ENCODE results near the gene KLF18.
"Not testable (repeated sequence)": the region's sequence is repeated elsewhere in the genome, so short reads cannot be mapped to it uniquely, and the experiment has no call there.

KLF18 gene

DNA sequence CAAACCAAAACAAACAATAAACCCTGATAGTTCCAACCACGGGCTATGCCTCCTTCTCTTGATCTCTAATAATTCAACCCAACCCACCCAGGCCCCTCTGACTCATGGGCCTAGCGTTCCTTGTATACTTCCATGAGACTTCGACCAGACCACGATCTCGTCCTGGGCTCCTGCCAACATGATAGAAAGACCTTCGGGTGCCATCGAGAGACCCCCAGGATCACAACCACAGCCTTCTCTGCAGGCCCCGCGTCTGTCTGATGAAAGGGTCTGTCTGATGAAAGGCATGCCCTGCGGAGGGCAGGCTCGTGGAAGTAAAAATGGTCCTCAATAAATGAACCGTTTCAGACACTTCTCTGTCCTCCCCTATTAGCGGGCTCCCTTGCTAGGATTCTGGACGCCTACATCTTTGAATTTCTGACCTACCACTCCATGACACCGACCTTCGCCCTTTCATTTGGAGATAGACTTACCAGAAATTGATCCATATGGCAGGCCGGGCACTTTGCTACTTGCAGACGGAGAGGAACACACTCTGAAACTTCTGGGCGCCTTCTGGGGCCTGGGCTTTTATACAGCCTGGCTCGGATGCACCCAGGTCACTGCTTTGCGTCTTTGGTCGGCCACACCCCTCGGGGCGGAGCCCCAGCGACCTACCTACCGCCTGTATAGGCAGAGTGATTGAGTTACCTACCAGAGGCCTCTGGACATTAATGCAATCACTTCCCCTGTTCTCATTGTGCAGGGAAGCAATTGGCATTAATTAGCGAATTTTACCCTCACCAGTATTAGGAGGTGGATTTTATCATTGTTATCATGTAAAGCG is 5.3 kb upstream of the KLF18 start:
- H3K27ac ChIP-seq (ENCODE audit: low read length) = no peak overlapping the region
- H3K4me3 ChIP-seq (ENCODE audit: low read depth in 1 of 2, low read length in 2 of 2) = no peak overlapping the region
- no peaks in the 10 kb centered on the region for H3K4me1 ChIP-seq (ENCODE audit: control insufficient read depth in 1 of 2, insufficient read depth in 2 of 2, low read length in 2 of 2)
- peaks cover 4% of the 10 kb centered on the region for H3K27me3 ChIP-seq (ENCODE audit: low read depth, low read length)
- H3K9me3 ChIP-seq (ENCODE audit: control insufficient read depth in 1 of 2, low read length in 2 of 2) = peaks cover 4 to 20% of the 10 kb centered on the region in 2 donors
- H3K36me3 ChIP-seq (ENCODE audit: control insufficient read depth in 1 of 2, insufficient read depth in 2 of 2, low read length in 2 of 2) = no peaks in the 10 kb centered on the region

DNA sequence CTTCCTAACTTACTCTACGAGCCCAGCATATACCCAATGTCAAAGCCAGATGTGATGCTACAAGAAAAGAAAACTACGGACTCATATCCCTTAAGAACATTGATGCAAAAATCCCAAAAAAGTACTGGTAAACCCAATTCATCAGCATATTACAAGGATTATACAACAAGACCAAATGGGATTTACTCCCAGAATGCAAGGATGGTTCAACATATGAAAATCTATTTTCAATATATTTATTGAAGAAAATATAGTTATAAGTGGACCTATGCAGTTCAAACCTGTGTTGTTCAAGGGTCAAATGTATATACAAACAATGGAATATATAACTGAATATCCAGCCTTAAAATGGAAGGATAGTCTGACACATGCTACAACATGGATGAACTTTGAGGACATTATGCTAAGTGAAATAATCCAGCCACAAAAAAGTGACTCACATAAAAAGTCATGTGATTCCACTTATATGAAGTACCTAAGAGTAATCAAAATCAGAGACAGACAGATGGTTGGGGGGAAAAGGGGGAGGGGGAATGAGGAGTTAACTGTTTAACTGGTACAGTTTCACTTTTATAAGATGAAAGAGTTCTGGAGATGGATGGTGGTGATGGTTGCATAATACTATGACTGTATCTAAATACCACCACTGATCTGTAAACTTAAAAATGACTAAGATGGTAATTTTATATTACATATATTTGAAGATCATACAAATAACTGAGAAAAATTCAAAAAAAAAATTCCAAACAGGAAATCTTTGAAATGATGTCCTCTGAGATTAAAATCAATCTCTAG is 3.7 kb upstream of the KLF18 start:
- H3K36me3 ChIP-seq (ENCODE audit: control insufficient read depth in 1 of 2, insufficient read depth in 2 of 2, low read length in 2 of 2) = no peaks in the 10 kb centered on the region
- no peak overlapping the region for H3K4me3 ChIP-seq (ENCODE audit: low read depth in 1 of 2, low read length in 2 of 2)
- no peaks in the 10 kb centered on the region for H3K27me3 ChIP-seq (ENCODE audit: low read depth, low read length)
- no peaks in the 10 kb centered on the region for H3K4me1 ChIP-seq (ENCODE audit: control insufficient read depth in 1 of 2, insufficient read depth in 2 of 2, low read length in 2 of 2)
- H3K9me3 ChIP-seq (ENCODE audit: control insufficient read depth in 1 of 2, low read length in 2 of 2) = peaks cover 4 to 20% of the 10 kb centered on the region in 2 donors
- H3K27ac ChIP-seq (ENCODE audit: low read length) = no peak overlapping the region

DNA sequence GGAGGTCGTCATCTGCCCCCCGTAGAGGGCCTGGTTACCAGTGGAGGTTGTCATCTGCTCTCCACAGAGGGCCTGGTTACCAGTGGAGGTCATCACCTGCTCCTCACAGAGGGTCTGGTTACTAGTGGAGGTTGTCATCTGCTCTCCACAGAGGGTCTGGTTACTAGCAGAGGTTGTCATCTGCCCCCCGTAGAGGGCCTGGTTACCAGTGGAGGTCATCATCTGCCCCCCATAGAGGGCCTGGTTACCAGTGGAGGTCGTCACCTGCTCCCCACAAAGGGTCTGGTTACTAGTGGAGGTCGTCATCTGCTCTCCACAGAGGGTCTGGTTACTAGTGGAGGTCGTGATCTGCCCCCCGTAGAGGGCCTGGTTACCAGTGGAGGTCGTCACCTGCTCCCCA is 1.9 kb downstream of the KLF18 start:
- H3K4me3 ChIP-seq (ENCODE audit: low read depth in 1 of 2, low read length in 2 of 2); H3K27me3 ChIP-seq (ENCODE audit: low read depth, low read length); H3K36me3 ChIP-seq (ENCODE audit: control insufficient read depth in 1 of 2, insufficient read depth in 2 of 2, low read length in 2 of 2); H3K4me1 ChIP-seq (ENCODE audit: control insufficient read depth in 1 of 2, insufficient read depth in 2 of 2, low read length in 2 of 2); H3K27ac ChIP-seq (ENCODE audit: low read length); H3K9me3 ChIP-seq (ENCODE audit: control insufficient read depth in 1 of 2, low read length in 2 of 2): not testable (repeated sequence)

DNA sequence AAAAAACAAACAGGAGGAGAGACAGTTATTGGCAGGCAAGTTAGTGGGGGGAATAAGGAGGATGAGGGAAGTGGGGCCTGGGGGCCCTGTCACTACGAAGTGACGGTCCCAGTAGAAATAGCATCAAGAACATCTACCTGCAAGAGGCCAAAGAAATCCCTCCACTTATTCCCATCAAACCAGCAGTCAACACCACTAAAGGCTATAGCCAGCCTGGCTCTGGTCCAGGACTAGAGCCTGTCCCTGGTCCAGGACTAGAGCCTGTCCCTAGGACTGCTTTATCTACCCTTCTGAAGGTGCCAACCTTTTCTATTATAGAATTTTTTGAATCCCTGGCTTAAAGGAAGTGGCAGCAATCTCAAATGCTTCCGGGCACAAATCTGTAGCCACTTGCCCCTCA is 3.2 kb downstream of the KLF18 start:
- H3K36me3 ChIP-seq (ENCODE audit: control insufficient read depth in 1 of 2, insufficient read depth in 2 of 2, low read length in 2 of 2) = no peaks in the 10 kb centered on the region
- no peaks in the 10 kb centered on the region for H3K9me3 ChIP-seq (ENCODE audit: control insufficient read depth in 1 of 2, low read length in 2 of 2)
- no peak overlapping the region for H3K4me3 ChIP-seq (ENCODE audit: low read depth in 1 of 2, low read length in 2 of 2)
- H3K4me1 ChIP-seq (ENCODE audit: control insufficient read depth in 1 of 2, insufficient read depth in 2 of 2, low read length in 2 of 2) = no peaks in the 10 kb centered on the region
- no peaks in the 10 kb centered on the region for H3K27me3 ChIP-seq (ENCODE audit: low read depth, low read length)
- H3K27ac ChIP-seq (ENCODE audit: low read length) = no peak overlapping the region

DNA sequence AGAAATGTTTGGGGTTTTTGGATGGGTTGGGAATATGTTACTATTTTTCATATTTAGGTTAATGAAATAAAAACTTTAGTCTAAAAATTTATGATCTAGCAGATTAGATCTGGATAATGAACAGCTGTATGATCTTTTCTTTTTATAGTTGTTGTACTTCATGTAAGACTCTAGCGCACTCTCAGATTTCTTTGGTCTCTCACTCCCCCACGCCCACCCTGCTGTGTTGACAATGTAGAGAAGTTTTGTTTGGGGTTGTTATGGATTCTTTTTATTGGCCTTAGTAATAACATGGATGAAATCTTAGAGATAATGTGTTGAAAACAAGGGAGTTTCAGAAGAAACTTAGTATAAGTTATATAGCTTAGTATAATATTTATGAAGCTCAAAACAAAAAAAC is 5.5 kb downstream of the KLF18 start:
- H3K4me3 ChIP-seq (ENCODE audit: low read depth in 1 of 2, low read length in 2 of 2) = no peak overlapping the region
- no peaks in the 10 kb centered on the region for H3K27me3 ChIP-seq (ENCODE audit: low read depth, low read length)
- H3K4me1 ChIP-seq (ENCODE audit: control insufficient read depth in 1 of 2, insufficient read depth in 2 of 2, low read length in 2 of 2) = no peaks in the 10 kb centered on the region
- H3K36me3 ChIP-seq (ENCODE audit: control insufficient read depth in 1 of 2, insufficient read depth in 2 of 2, low read length in 2 of 2) = no peaks in the 10 kb centered on the region
- no peaks in the 10 kb centered on the region for H3K9me3 ChIP-seq (ENCODE audit: control insufficient read depth in 1 of 2, low read length in 2 of 2)
- H3K27ac ChIP-seq (ENCODE audit: low read length) = no peak overlapping the region

DNA sequence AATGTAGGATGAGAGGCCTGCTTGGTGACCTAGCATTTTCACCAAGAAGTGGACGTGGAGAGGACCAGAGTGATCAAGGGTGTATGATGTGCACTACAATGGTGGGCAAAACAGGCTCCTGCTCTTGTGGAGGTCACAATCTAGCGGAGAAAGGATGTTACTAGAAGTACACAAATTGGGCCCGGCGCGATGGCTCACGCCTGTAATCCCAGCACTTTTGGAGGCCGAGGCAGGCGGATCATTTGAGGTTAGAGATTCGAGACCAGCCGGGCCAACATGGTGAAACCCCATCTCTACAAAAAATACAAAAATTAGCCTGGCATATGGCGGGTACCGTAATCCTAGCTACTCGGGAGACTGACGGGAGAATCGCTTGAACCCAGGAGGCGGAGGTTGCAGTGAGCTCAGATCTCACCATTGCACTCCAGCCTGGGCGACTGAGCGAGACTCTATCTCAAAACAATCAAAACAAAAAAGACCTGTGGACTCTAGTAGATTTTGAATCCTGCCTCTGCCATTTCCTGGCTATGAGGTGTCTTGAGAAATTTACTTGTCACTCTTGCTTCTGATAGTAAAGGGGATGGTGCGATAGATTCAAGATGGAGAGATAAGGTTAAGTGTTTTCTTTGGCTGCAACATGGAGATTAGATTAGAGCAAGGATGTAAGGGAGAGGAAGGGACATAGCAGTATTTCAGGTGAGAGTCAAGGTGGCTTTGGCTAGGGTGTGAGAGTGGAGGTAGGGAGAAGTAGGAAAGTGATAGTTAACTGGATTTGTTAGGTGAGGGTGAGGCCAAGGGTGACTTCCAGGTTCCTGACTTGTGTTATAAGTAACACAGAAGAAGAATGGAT is 7.1 kb downstream of the KLF18 start:
- no peaks in the 10 kb centered on the region for H3K4me1 ChIP-seq (ENCODE audit: control insufficient read depth in 1 of 2, insufficient read depth in 2 of 2, low read length in 2 of 2)
- H3K36me3 ChIP-seq (ENCODE audit: control insufficient read depth in 1 of 2, insufficient read depth in 2 of 2, low read length in 2 of 2) = no peaks in the 10 kb centered on the region
- H3K9me3 ChIP-seq (ENCODE audit: control insufficient read depth in 1 of 2, low read length in 2 of 2) = no peaks in the 10 kb centered on the region
- no peak overlapping the region for H3K27ac ChIP-seq (ENCODE audit: low read length)
- no peak overlapping the region for H3K4me3 ChIP-seq (ENCODE audit: low read depth in 1 of 2, low read length in 2 of 2)
- no peaks in the 10 kb centered on the region for H3K27me3 ChIP-seq (ENCODE audit: low read depth, low read length)

DNA sequence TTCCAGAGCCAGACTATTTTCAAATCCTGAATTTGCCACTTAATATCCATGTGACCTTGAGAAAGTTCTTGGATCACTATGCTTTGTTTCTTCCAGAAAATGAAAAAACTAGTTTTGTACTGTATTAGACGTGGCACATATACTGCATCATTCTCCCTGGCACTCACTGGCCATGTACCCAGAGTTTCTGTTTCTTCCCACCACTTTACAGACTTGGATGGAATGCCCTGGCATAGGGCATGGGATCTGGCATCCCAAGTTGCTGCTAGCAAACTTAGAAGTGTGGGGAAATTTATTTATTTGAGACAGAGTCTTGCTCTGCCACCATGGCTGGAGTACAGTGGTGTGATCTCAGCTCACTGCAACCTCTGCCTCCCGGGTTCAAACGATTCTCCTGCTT is 10.0 kb downstream of the KLF18 start:
- Histone ChIP-seq H3K4me1 (ENCODE audit: control insufficient read depth in 1 of 2, insufficient read depth in 2 of 2, low read length in 2 of 2) (no peaks in the 10 kb centered on the region), H3K36me3 (ENCODE audit: control insufficient read depth in 1 of 2, insufficient read depth in 2 of 2, low read length in 2 of 2) (no peaks in the 10 kb centered on the region), H3K27me3 (ENCODE audit: low read depth, low read length) (no peaks in the 10 kb centered on the region), H3K9me3 (ENCODE audit: control insufficient read depth in 1 of 2, low read length in 2 of 2) (no peaks in the 10 kb centered on the region), H3K4me3 (ENCODE audit: low read depth in 1 of 2, low read length in 2 of 2) (no peak overlapping the region), H3K27ac (ENCODE audit: low read length) (no peak overlapping the region)

DNA sequence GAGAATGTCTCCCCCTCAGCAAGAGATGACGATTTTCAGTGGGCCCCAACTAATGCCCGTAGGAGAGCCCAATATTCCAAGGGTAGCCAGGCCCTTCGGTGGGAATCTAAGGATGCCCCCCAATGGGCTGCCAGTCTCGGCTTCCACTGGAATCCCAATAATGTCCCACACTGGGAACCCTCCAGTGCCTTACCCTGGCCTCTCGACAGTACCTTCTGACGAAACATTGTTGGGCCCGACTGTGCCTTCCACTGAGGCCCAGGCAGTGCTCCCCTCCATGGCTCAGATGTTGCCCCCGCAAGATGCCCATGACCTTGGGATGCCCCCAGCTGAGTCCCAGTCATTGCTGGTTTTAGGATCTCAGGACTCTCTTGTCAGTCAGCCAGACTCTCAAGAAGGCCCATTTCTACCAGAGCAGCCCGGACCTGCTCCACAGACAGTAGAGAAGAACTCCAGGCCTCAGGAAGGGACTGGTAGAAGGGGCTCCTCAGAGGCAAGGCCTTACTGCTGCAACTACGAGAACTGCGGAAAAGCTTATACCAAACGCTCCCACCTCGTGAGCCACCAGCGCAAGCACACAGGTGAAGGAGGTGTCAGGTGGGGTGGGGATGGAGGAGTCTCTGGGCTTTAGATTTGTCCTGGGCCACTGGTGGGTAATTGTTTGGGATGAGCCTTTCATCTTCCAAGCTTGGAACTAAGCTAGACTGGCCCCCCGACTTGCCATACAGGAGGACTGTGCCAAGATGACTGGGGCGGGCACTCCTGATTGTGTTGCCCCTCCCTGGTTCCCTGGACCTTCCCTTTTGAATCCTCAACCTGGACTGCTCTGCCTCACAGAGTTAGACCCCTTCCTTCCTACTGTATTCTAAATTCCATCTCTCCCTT is 11.6 kb downstream of the KLF18 start:
- Histone ChIP-seq H3K27ac (ENCODE audit: low read length) (no peak overlapping the region), H3K36me3 (ENCODE audit: control insufficient read depth in 1 of 2, insufficient read depth in 2 of 2, low read length in 2 of 2) (no peaks in the 10 kb centered on the region), H3K27me3 (ENCODE audit: low read depth, low read length) (no peaks in the 10 kb centered on the region), H3K9me3 (ENCODE audit: control insufficient read depth in 1 of 2, low read length in 2 of 2) (no peaks in the 10 kb centered on the region), H3K4me1 (ENCODE audit: control insufficient read depth in 1 of 2, insufficient read depth in 2 of 2, low read length in 2 of 2) (no peaks in the 10 kb centered on the region), H3K4me3 (ENCODE audit: low read depth in 1 of 2, low read length in 2 of 2) (no peak overlapping the region)

DNA sequence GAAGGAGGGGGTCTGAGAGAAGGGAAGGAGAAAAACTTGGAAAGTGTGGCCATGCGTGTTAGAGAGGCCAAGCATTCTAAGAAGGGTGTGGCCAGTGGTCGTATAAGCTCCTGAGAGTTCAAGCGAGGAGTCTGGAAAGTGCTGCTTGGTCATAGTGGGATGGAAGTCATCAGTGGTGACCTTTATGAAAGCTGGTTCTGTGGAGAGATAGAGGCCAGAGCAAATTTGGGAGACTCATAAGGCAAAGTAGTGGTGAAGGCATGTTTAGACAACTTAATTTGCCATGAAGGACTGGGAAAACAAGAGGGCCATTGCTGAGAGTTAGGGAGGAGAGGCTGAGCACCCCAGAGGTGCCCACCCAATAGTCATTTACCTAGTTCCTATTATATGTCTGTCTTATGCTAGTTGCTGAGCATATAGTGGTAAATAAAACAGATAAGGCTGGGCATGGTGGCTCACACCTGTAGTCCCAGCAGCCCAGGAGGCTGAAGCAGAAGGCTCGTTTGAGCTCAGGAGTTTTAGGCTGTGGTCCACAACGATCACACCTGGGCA is 21.0 kb downstream of the KLF18 start:
- Histone ChIP-seq H3K4me1 (ENCODE audit: control insufficient read depth in 1 of 2, insufficient read depth in 2 of 2, low read length in 2 of 2) (no peaks in the 10 kb centered on the region), H3K9me3 (ENCODE audit: control insufficient read depth in 1 of 2, low read length in 2 of 2) (no peaks in the 10 kb centered on the region), H3K27ac (ENCODE audit: low read length) (no peak overlapping the region), H3K4me3 (ENCODE audit: low read depth in 1 of 2, low read length in 2 of 2) (no peak overlapping the region), H3K36me3 (ENCODE audit: control insufficient read depth in 1 of 2, insufficient read depth in 2 of 2, low read length in 2 of 2) (no peaks in the 10 kb centered on the region), H3K27me3 (ENCODE audit: low read depth, low read length) (no peaks in the 10 kb centered on the region)

DNA sequence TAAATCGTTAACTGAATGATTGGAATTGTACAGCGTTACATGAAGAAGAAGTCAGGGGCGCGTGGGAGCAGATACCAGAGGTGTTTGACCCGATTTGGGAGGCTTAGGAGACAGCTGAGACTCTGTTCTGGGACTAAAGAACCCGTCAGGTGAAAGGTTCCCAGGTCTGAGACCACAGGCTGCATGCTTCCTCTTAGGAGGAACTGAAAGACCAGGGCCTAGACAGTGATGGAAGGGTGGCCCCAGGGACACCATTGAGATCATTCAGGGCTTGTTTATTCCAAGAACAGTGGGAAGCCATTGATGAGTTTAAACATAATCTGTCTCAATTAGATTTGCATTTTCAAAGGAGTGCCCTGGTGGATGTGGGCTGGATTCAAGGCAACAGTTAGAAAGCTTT is 21.9 kb downstream of the KLF18 start:
- H3K27ac ChIP-seq (ENCODE audit: low read length) = no peak overlapping the region
- no peaks in the 10 kb centered on the region for H3K36me3 ChIP-seq (ENCODE audit: control insufficient read depth in 1 of 2, insufficient read depth in 2 of 2, low read length in 2 of 2)
- no peaks in the 10 kb centered on the region for H3K27me3 ChIP-seq (ENCODE audit: low read depth, low read length)
- H3K4me3 ChIP-seq (ENCODE audit: low read depth in 1 of 2, low read length in 2 of 2) = no peak overlapping the region
- H3K9me3 ChIP-seq (ENCODE audit: control insufficient read depth in 1 of 2, low read length in 2 of 2) = no peaks in the 10 kb centered on the region
- H3K4me1 ChIP-seq (ENCODE audit: control insufficient read depth in 1 of 2, insufficient read depth in 2 of 2, low read length in 2 of 2) = no peaks in the 10 kb centered on the region
